Stimulated activated CD8-positive, alpha-beta memory T cell treated with anti-CD3 and anti-CD28 coated beads, Interleukin-15, amount 100 ng/mL, for 24 hours (primary cell): ENCODE results near the gene OLFM4.
"Not testable (repeated sequence)": the region's sequence is repeated elsewhere in the genome, so short reads cannot be mapped to it uniquely, and the experiment has no call there.

Experiments
- DNase-seq: peaks from one replicate; pipeline ENCODE4 v3.0.0-alpha.2; 2020; ENCODE audit warnings: low read depth

The OLFM4 gene, protein sequence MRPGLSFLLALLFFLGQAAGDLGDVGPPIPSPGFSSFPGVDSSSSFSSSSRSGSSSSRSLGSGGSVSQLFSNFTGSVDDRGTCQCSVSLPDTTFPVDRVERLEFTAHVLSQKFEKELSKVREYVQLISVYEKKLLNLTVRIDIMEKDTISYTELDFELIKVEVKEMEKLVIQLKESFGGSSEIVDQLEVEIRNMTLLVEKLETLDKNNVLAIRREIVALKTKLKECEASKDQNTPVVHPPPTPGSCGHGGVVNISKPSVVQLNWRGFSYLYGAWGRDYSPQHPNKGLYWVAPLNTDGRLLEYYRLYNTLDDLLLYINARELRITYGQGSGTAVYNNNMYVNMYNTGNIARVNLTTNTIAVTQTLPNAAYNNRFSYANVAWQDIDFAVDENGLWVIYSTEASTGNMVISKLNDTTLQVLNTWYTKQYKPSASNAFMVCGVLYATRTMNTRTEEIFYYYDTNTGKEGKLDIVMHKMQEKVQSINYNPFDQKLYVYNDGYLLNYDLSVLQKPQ

GRCh38 chr13:53028637-53029203, at the start of gene OLFM4:
OLFM4 (plus strand) TSS chr13:53028813; CDS start chr13:53028837, 24 bp downstream.
- no peak for DNase-seq

GRCh38 chr13:52978989-52979388, 49.6 kb upstream of the OLFM4 start:
- no peak for DNase-seq

DNA sequence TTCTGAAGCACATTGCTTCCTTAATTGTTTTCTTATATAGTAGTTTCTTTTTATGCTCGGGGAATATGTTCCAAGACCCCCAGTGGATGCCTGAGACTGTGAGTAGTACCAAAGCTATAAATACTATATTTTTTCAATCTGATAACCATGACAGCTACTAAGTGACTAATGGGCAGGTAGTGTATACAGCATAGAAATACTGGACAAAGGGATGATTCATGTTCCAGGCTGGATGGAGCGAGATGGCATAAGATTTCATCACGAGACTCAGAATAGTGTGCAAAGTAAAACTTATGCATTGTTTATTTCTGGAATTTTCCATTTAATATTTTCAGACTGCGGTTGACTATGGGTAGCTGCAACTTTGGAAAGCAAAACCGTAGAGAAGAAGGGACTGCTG, 47.9 kb upstream of the OLFM4 start:
- DNase-seq, result no peak

GRCh38 chr13:52983836-52984235, 44.8 kb upstream of the OLFM4 start:
- DNase-seq, result no peak

- no peak for DNase-seq
Measured at GRCh38 chr13:52984881-52985363, 43.7 kb upstream of the OLFM4 start.

- no peak for DNase-seq
Measured at GRCh38 chr13:52991344-52992020, 37.1 kb upstream of the OLFM4 start.

GRCh38 chr13:52992110-52992509, 36.5 kb upstream of the OLFM4 start:
- no peak for DNase-seq

DNA sequence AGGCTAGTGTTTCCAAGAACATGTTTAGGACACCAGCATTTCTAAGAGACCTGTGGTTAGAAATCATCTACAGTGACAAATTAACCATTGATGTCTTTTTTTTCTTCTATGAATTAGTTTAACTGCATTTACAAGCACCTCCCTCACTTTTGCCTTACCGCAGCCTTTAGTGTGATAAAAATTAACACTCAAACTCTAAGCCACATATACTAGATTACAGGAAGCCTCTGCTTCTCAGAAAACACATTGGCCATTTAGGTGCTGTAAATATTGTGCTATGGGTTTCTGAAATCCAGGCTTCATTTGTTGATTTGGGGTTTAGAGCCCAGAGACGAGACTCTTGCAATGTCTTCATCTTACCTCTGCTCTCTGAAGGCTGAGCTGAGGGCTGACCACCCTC, 34.6 kb upstream of the OLFM4 start:
- no peak for DNase-seq

DNA sequence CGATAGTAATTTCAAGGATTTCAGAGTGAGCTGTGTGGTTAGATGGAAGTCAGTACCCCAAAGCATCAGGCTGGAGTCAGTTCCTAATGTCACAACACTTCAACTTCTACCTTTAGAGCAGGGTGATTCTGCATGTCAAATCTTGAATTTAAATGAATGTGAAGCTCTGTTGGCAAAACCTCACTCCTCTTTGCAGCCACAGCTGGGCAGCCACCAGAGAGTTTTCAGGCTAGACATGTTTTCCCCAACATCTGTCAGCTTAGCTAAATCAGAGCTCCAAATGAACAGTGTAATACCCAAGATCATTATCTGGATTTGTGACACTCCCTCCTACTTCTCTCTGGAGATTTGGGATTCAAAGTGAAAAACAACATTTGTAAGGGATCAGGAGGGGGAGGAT, 33.7 kb upstream of the OLFM4 start:
- no peak for DNase-seq

DNA sequence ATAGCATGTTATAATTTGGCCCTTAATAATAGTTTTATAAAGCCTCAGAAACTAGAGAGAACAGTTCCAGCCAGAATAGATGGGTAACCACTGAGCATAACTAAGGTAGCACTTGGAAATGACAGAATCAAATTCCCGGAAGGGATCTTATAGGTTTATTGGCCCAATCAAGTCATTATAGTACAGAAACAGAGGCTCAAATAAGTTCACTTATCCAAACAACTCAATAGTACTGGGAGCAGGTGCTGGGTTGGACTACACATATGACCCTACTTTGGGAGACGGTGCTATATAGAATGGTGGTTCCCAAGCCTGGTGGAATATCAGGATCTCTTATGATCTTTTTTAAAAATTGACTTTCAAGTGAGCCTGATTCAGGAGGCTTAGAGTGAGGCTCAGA, 32.7 kb upstream of the OLFM4 start:
- DNase-seq, result no peak

GRCh38 chr13:52997951-52998876, 30.4 kb upstream of the OLFM4 start:
- DNase-seq, result no peak

- DNase-seq, result no peak
Measured at GRCh38 chr13:52999093-52999696, 29.4 kb upstream of the OLFM4 start.

DNA sequence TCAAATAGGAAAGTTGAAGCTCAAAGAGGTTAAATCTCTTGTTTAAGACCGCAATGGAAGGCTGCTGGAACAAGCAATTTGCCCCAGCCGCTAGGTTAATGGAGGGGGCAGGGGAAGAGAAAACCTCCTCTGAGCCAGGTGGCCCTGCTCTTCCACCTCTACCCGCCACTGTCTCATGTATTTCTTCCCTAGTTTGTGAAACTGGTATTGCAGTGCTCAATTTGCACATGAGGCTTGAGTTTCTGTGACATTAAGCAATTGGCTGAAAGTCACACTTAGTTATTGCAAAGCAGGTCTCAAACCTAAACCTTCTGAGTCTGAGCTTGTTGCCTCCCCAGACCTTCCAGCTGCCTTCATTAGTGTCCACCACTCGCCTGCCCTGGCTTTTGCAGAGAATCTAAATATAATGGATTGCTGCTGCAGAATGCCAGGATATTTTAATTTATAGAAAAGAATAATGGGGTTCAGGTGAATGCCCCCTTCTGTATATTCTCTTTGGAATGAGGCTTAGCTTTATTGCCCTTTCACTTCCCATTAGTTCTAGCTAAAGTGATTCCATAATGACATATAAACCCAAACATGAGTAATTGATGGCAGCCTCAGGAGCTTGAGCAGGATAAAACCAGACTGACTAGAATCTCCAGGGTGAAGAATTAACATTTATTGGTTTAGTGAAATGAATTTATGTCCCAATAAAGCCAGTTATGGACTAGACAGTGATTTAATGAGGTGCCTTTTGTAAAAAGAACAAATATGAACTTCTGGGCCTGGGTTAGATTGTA, 27.0 kb upstream of the OLFM4 start:
- DNase-seq, result no peak

DNA sequence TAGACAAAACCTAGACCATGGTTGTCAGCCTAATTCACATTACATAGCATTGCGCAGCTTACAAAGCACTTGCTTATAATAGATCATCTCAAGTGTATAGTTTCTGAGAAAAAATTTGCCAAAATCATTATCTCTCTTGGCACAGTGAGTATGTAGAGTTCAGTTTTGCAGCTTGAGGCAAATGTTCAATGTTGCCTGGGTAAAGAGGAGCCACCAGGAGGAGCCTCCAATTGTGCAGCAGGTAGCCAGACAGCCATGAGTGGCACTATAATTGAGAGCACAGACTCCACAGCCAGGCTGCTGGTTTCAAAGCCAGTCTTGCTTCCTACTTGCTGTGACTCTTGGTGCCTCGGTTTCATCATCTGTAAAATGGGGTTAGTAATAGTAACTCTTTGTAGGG, 24.0 kb upstream of the OLFM4 start:
- no peak for DNase-seq

- DNase-seq, result no peak
Measured at GRCh38 chr13:53005626-53006025, 23.0 kb upstream of the OLFM4 start.

DNA sequence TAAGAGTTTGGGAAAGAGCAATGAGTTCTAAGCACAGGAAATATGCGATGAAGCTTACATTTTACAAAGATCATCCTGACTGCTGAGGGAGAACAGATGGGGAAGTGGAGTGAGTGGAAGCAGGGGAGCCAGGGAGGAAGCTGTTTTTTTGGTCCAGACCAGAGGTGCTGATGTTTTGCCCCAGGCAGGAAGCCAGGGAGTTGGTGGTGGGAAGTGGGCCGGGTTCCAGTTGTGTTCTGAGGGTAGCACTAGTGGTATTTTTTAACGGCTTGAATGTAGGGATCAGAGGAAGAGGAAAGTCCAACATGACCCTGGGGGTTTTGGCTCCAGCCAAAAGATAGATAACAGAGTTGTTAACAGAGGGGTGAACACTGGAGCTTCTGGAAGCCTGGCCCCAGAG, 20.7 kb upstream of the OLFM4 start:
- DNase-seq, result no peak

DNA sequence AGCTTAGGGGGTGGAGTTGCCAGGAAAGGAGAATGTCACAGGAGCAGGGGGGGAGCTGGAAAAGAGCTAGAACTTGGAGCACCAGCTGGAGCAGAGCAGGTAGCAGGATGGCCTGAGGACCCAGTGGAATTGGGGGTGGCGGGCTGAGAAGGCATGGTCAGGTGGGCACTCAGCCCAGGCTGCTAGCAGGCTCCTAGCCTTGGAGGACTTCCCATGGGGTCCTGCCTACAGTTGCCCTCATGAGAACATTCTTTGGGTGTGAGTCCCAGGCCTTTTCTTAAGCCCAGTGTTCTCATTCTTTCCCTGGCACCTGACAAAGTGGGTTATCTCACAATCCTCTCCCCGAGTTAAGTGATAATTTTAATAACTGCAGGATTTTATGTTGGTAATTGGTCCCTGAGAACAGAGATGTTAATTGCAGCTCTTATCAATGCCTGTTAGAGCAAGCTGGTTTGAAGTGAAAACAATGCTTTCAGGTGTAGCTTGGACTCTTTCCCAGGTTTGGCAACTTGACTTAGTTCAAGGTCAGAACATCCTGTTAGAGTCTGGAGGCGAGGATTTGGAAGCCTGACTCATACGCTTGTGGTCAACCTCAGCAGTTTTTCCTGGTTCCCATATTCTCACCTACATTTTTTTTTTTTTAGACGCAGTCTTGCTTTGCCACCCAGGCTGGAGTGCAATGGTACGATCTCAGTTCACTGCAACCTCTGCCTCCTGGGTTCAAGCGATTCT, 18.1 kb upstream of the OLFM4 start:
- DNase-seq, result no peak

- no peak for DNase-seq
Measured at GRCh38 chr13:53012707-53013106, 15.9 kb upstream of the OLFM4 start.

DNA sequence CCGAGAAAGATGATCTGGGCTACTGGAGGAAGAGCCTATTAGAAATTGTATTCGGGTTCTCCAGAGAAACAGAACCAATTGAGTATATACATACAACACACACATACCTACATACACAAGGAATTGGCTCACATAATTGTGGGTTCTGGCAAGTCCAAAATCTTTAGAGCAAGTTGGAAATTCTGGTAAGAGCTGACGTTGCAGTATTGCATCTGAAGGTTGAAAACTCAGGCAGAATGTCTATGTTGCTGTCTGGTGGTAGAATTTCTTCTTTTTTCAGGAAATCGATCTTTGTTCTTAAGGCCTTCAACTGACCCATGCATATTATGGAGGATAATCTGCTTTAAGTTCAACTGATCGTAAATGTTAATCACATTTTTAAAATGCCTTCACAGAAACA, 15.5 kb upstream of the OLFM4 start:
- DNase-seq, result no peak

- DNase-seq, result not testable (repeated sequence)
Measured at GRCh38 chr13:53014018-53014417, 14.6 kb upstream of the OLFM4 start.
